MV-4-11 (cell line): ENCODE data around the gene RTL1.

Source experiments
- DNase-seq: peaks from one replicate; lab custom pipeline; 2025; lab: John Stamatoyannopoulos, UW

RTL1 gene

DNA sequence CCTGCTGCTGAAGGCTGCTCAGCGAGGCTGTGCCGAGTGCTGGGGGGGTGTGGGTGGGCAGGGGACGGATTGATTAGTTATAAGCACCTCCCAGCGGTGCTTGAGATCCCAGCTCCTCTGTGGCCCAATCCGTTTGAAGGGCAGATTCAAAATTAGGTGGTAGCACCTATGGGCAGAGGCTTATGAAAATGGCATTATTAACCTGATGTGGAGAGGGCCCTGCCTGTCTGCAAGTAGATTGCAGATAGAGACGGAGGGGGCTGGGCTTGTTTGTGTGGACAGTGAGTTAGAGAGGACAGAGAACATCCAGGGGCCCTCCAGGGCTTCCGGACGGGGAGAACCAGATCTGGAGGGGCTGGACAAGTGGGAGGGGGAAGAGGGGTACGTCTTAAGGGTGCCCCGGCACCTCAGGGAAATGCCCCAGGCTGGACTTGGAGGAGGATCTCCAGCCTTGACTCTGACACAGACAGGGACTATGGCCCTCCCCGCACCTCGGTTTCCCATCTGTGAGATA is at the start of gene RTL1:
Gene RTL1, minus strand, starts transcription at position 51 of the 514 bp plus-strand sequence. CDS start 18,934 bp downstream, outside the sequence.
- DNase-seq: no peak

DNA sequence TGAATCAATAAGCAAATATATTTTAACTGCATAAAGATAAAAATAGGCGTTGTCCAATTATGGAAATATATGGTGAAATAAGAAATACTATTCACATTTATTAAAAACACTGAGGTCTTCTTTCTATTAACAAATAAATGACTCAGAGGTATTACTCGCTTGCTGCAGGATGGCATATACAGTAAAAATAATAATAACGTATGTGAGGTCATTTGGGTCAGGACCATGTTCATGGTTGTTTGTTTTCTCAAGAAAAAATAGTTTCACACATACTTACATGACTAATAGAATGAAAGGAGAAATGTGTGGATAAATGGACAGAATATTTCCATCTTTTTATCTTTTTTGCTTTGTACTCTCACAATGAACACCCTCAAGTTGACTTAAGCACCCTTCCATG is 46.5 kb upstream of the RTL1 start:
- DNase-seq: no peak

DNA sequence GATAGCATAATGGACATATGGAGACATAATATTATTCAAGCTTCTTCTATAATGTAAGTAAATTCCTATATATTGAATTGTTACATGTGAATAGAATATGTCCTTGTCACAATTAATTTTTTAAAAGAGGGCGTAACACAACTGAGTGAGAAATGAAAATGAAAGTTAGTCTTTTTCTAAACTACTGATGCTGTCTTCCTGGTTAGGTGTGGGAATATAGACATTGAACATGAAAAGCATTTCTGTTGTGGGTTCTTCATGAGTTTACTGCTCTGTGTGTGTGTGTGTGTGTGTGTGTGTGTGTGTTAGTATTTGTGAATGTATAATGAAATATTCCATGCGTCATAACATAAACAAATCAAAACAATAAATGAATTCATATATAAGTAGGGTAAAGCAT is 40.5 kb upstream of the RTL1 start:
- DNase-seq: no peak

DNA sequence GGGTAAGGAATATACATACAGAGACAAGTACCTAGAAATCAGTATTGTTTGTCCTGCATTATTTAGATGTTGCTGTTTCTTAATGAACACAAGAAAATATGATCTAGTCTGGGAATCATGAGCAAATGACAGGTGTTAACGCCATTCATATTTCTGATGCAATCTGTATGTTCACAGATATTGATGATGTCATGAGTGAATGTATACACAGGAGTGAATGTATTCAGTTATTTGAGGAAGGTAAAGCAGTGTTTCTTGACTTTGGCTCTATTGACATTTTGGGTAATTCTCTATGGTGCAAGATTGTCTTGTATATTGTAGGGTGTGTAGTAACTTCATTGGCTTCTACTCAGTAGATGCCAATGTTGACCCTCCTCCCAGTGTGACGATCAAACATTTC is 26.7 kb upstream of the RTL1 start:
- no peak for DNase-seq

DNA sequence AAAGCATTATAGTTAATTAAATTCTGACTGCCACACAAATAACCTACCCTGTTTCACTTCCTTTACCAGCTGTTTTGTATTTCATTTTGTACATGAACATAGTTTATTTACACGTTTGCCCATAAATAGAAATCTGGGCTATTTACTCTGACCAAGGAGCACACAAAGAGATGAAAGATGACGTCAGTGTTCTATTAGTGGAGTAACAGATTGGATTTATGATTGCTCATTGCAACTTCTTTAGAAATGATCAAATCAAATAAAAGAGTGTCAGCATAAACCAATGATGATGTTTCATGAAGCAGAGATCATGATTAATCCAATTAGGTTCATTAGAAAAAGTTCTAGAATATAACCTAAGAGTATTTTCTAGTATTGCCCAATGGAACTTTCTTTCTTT is 12.0 kb upstream of the RTL1 start:
- no peak for DNase-seq

DNA sequence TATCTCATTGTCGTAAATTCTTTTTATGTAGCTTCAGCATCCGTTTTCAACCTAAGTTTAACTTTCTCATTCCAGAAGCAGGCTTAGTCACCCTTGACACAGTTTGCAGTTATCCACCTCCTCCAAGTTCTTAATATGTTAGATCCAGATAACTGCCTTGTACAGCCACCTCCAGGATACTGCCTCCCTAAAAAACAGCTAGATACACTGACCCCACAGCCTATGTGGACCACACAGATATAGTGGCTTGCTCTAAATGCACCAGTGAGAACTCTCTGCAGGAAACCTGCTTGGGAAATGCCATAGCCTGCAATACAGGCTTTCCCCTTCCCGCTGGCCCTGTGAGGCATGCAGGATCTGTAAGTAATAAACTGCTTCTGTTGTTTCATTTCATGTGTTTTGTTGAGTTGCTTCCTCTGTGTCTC is 11.1 kb upstream of the RTL1 start:
- DNase-seq: no peak

DNA sequence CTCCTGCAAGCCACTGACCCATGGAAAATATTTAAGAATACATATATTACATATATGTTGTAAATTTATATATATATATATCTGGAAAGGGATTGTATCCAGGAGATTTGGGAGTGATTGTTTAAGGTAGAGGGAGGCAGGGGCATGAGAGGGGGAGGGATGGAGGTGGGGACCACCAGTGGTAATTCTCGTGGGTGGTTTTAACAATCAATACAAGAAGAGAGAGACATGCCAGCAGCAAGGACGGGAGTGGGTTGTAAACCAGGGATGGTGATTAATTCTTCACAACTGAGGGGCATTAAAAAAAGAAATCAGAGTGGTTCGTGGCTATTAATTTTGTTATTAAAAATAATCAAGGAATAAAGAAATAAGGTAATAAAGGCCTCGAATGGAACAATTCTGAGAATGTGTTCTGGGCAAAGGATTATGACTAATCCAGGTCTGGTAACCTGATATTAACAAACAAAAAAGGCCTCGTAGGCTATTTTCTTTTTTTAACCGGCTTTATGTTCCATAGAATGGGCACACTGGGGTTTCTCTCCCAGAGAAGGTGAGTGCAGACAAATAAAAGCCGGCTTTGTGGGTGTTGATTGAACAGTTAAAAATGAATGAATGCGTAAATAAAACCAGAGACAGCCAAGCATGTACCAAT is 8.3 kb upstream of the RTL1 start:
- no peak for DNase-seq

DNA sequence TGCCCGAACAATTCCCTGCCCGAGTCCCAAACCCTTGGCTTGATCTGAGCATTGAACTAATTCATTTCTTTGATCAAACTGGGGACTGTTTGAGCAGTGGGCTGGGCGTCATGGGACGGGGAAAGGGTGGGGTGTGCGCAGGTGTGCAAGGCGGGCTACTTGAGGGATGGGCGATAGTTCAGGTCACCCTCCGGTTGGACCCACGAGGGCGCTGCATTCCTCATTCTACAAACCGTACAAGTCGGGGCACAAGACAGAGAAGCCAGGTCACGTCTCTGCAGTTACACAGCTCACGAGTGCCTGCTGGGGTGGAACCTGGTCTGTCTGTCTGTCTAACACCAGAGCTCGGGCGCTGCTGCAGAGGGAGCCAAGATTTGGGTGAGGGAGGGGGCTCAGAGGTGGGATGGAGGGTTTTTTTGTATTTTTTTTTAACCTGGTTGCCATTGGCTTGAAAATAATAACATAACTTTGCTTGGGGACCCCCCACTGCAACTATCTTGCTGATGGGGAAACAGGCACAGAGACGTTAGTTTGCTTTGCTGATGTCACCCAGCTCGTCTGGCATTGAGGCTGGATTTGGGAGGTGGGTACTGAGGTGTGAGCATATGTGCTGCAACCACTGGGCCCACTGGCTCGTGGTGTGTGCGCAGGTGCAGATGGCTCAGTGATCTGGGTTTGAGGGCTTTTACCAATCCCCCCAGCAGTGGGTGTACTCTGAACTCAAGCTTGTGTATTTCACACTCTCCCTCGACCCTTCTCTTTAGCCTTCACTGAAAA is 7.6 kb upstream of the RTL1 start:
- no peak for DNase-seq

DNA sequence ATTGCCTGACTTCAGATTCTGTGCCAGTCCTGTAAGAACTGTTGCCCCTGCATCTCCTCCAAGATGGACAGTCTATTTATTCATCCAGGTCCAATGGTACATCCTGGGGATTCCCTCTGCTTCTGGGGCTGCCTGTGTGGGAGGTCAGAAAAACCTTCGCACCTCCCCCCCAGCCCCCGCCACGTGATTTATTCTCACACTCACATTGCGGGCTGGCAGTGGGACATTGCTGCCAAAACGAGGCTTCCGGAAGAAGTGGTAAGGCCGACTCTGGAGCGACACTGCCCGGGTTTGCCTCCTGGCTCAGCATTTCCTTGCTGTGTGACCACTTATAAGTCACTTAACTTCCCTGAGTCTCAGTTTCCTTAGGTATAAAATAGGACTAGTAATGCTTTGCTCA is 5.9 kb upstream of the RTL1 start:
- no peak for DNase-seq

DNA sequence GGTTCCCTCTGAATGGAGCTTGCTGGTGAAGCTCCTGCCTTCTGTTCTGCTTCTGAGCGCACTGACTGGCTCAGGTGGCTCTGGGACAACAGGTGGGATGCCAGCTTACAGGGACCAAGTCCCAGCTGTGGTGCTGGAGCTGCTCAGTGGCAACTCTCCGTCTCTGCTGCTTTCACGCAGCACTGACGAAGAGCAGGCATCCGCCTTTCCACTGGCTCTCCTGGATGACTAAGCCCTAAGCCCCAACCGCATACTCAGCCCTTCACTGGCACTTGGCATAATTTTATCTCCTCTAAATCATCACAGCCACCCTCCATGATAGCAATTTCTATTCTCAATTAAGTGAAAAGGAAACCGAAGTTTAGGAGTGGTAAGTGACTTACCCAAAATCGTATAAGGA is 3.7 kb upstream of the RTL1 start:
- DNase-seq: no peak

DNA sequence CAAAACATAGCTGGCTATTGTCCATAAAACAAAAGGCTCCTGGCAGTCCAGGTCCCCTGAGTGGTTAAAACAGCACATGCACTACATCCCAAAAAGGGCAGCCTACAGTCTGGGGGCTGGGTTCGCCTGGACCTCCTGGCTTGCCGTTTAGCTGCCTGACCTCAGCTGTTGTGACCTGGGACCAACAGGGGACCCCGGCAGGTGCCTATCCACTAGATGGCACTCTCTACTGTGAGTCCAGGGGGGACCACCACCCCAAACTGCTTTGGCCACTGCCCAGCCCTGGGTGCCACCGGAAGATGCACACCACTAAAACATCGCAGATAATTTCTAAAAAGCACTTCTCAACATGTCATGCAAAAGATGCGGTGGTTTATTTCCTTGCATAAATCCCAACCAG is 2.9 kb upstream of the RTL1 start:
- DNase-seq: no peak

DNA sequence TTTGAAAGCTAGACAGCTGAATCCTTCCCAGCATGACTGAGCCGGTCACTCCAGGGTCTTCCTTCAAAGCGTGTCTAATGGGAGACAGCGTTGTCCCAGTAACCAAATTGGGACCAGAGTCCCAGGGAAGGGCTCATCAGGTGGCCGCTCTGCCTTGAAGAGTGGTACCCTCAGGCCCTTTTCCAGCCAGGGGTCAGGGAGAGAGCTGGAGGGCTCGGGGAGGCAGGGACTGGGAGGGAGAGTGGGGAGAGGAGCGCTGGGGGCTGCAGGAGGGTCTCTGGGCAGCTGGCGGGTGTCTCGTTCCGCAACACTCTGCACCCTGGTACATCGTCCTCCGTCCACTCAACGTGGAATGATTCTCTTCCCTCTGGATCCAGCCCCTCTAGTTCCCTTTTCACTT is 1.6 kb upstream of the RTL1 start:
- DNase-seq: no peak

DNA sequence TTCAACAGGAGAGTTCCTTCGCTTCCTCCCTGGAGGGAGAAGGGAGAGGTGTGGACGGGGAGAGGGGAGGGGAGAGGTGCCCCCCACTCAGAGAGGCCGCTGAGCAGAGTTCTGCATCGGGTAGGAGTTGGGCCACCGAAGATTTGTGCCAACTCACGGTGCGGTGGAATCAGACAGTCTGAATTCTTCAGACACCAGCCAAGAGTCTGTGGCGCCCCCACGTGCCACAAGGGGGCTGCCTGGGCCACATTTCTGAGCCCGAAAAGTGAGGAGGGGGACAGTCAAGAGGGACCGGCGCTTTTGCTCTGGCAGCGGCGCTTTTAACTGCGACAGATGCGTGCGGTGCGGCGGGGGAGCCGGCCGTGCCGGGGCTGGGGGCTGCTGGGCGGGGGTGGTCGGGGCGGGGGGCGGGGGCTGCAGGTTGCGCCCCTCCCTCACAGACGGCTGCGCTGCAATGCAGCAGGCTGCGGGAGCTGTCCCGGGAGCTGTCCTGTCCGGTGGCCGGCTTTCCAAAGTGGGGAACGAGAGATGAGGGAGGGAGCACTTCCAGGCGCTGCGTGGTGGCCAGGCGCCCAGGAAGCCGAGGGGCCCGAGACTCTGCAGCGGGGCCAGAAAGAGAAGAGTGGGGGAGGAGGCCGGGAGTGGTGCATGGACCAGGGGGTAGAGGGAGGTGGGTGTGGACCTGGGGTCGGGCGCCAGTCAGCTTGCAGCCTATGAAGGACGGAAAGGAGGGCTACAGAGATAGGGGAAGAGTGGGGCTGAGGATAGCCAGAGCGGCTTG is 975 bp upstream of the RTL1 start:
- no peak for DNase-seq

DNA sequence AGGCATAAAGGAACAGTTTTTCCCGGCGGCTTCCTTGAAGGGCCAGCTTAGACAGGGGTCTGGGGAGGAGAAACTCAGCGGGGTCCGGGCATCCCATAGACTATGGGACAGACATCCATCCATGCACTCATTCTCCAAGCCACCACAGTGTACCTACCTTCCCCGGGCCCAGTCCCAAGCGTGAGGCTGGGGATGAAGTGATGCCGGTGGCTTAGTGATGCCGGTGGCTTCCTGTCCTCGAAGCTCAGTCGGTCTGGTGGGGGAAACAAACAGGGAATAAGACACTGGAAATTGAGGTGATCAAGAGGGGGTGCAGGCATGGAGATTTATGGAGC is 421 bp downstream of the RTL1 start:
- no peak for DNase-seq

DNA sequence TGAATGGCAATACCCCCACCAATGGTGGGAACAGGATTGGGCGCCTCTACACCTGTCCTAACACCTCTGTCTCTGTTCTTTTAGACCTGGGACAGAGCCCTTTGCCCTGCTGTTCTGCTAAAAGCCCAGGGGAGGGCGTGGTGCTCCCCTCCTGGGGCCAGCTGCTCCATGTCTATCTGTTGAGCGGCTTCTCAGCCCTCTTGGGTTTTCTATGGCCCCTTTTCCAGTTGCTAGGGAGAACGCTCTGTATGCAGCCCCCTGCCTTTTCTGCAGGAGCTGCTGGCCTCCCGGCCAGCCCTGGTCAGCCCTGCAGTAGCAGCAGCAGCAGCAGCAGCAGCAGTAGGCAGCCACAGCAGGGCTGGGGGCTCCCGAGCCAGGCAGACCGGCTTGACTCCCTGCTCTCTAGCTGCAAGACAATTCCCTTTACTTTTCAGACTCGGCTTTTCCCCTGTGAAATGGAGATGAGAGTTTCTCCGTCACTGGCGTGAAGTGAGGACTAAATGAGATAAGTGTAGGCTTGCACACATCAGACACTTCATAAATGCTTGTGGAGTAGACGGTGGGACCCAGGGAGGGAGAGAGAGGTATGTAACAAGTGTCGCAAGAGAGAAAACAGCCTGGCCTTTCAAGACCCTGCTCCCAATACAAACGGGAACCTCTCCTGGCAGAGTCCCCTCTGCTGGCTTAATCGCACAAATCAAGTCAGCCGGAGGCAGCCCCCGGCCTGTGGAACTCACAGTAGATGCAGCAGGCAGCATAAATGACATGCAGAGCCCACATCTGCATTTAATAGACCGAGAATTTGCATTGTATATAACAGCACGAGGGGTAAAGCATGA is 1.0 kb downstream of the RTL1 start:
- no peak for DNase-seq

DNA sequence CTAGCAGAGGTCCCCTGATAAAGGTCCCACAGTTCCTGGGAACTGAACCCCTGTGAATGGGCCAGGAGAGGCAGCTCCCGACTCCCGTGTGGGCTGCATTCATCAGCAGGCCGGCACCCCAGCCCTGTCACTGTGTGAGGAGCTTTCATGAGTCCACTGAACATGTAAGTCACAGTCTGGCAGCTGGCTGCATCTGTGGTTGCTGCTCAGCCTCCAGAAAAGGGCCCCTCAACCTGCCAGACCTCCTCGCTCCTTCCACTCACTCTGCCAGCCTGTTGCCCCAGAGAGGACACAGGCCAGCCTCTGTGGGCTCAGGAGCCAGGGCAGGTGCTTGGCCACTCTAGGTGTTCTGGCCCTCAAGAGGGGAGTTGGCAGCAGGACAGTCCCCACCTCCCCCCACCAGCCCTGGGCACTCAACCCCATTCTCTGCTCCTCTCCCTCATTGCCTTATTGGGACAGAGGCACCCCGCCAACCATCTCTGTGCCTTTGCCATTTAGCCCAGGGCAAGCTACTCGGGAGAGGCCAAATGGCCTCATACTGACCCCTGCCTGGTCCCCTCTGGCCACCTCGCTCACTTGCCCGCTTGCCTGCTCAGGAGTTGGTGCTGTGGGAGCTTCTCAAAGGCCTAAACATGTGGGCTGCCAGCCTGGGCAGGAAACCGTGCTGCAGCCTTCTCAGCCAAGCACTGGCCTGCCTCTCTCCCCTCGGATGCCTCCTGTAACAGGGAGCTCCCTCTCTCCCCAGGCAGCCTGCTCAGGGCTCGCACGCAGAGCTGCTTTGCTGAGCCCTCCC is 1.9 kb downstream of the RTL1 start:
- no peak for DNase-seq

DNA sequence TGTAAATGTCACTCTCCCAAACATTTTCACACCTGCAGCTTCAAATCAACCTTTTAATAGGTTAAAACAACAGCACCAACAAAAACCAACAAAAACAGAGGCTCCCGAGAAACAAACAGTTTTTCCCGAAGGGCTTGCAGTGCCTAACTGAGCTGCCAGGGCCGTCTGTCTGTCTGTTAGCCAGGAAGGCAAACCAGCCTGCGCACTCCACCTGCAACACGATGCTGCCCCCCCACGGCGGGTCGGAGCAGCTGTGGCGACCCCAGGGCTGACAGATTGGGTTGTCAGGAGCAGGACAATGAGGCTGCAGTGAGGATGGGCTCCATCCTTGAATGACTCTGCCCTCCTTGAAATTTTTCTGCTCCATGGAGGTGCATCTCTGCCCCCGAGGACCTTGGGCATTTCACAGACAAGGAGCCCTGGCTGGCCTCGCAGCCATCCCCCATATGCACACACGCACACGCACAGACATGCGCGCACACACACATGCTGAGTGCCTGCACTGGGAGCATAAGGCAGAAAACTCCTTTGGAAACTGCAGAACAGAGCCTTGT is 2.6 kb downstream of the RTL1 start:
- no peak for DNase-seq

DNA sequence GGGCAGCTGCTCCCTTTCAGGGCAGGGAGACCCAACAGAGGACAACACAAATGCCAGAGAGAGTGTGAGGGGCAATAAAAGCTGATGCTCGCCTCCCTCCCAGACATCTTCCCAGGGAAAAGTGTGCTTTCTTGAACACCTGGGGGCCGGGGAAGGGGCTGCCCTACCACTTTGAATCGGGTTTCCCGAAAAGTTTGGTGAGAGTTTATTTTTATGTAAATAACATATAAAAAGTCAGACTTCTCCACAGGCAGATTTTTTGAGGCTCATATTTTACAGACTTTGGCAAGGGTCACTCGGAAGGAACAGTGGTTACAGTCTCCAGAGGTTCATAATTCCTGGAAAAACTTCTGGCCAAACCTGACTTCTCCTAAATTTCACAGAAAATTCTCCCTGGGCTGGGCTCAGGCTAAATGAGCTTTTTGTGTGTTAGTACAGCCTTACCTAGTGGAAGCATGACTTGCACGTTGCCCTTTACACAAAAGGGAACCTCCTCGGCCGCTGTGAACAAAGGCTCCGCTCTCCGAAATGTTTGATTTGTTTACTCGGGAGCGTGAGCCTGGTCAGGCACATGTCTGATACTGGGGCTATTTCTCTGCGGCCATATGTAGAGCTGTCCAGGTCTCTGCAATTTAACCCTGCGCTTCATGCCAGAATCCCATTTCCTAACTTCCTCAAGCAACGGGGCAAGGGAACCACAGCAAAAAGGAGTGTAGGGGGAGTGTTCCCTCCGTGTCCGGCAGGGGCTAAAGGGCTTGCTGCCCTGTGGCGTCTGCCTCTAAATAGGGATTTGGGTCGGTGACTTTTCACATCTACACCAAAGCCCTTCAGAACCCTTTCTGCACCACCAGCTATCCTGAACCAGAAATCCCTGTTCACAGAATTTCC is 3.4 kb downstream of the RTL1 start:
- no peak for DNase-seq

DNA sequence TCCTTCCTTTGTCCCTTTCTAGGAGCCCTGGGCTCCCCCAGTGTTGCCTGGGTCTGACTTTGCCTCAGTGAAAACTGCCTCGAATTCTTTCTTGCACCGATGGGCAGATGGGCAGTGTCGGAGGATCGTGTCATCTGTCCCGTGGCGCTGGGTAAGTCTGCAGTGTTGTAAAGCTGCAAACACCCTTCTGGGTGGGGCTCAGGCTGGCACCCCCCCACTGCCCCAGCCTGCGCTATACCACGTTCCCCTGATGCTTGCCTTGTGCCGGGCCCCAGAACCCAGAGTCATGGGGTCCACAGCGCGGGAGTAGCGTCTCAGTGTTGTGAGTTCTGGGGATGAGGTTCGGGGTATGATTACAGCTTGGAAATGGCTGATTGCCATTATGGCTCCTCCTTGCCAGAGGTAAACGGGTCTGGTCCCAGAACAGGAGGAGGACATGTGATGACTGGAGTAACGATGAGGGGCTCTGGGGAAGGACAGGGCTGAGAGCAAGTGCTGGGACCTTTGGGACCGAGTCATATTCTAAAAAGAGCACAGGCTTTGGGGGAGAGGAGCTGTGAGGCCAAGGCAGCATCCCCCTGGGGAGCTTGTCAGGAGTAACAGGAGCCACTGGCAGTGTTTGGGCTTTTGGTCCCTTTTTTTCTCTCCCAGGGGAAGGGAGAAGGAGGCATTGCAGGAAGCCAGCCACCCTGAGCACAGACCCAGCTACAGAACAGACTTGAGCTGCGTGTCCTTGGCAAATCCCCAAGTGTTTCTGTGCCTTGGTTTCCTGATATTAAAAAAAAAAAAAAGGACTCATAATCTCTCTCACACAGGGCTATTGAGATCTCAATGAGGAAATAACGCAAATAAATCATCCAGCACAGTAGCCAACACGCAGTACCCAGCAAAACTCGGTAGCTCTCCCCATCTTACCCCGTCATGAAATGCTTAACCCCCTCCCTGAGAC is 4.3 kb downstream of the RTL1 start:
- no peak for DNase-seq
